H54 (cell line): ENCODE results near the gene GPATCH2.

ENCODE experiments used
- DNase-seq: peaks from one replicate; pipeline ENCODE4 v3.0.0; 2011; ENCODE audit warnings: low spot score, mixed read lengths; ENCODE audit not compliant: insufficient read length
- FAIRE-seq: peaks from 3 replicates; lab custom pipeline; 2011; peaks lifted over from hg19 to GRCh38; lab: Jason Lieb, UNC
- POLR2A ChIP-seq: IDR thresholded peaks from 2 replicates; pipeline ENCODE4 v1.6.1; 2011; ENCODE audit warnings: low read depth, mild to moderate bottlenecking, low read length

Gene GPATCH2

GRCh38 chr1:217630711-217631591 lies at the start of gene GPATCH2, which contains the start of gene SPATA17:
GPATCH2 (minus strand) TSS chr1:217631090; CDS start chr1:217630971, 119 bp downstream.
SPATA17 (plus strand) TSS chr1:217631344; CDS start chr1:217631379, 35 bp downstream.
- FAIRE-seq (peak; percentile 95), DNase-seq (peak; percentile 61)
- peak; percentile 71 for TF ChIP-seq POLR2A

DNA sequence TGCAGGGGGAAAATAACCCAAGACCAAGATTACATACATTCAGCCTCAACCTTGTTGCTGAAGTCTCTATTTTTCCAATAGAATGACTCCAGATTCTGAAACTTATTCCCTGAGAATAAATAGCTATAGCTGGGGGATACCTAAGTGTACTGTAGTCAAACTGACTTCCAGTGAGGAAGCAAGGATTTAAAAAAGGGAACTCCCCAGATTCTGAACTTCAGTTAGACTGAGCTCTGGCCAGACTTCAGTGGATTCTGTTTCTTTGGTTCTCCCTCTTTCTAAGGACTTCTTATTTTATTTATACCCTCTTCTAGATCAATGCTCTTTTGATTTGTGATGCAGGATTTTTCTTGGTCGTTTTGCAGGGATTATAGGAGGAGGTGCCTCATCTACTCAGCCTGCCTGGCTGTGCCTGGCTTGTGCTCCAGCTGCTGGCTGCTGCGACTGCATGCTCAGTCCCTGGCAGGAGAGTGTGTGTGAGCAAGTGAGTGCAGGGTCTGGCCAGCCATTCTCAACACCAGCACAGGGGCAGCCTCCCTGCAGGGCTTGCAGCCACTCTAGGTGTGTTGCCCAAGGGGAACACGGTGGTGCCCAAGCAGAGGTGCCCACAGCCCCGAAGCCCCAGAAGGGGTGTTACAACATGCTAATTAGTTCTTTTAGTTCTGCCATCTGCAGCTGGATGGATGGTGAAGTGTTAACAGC lies 43.3 kb upstream of the GPATCH2 start:
- FAIRE-seq = no peak
- TF ChIP-seq POLR2A = no peak
- DNase-seq = no peak

DNA sequence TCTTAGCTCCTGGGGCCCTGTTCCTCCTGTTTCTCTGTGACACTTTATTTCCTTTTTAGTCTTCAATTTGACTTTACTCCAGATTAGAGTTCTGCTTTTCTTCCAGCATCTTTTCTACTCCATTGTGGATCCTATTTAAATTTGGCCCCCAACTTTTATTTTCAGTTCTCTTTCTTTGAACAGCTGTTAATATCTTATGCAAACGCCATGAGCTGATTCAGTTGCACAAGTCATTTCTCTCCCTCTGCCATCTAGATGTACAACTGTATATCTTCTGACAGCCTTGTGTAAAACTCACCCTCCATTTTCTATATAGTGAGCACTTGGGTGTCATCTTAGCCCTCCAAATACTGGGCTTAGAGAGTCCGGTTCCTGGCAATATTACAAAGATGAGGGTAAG lies 42.5 kb upstream of the GPATCH2 start:
- DNase-seq (no peak), FAIRE-seq (no peak)

GRCh38 chr1:217668351-217668940 lies 37.6 kb upstream of the GPATCH2 start:
- TF ChIP-seq POLR2A = no peak
- FAIRE-seq (no peak), DNase-seq (no peak)

More for the DNA sequence above, 42.5 kb upstream of the GPATCH2 start:
- TF ChIP-seq POLR2A = no peak

GRCh38 chr1:217661407-217661806 lies 30.5 kb upstream of the GPATCH2 start:
- FAIRE-seq (no peak), DNase-seq (no peak)
- no peak for TF ChIP-seq POLR2A

GRCh38 chr1:217660353-217661062 lies 29.6 kb upstream of the GPATCH2 start:
- peak; percentile 98 for FAIRE-seq
- TF ChIP-seq POLR2A = no peak
- peak; percentile 15 for DNase-seq

DNA sequence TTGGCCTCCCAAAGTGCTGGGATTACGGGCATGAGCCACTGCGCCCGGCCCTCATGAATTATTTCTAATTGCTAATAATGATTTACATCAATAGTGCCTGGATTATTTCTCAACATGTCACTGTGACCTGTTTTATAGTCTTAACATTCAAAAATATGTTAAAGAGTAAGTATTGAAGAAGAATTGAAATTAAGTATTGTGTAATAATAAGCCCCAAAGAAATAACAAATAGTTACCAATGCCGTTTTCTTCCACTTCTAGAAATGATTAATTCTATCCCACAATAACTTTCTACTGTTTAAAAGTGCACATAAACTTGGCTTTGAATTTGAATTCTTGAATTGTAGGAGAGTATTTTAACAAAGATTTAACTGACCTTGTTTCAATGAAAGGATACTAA lies 19.8 kb upstream of the GPATCH2 start:
- no peak for TF ChIP-seq POLR2A
- FAIRE-seq = no peak
- DNase-seq = no peak

- no peak for TF ChIP-seq POLR2A
- FAIRE-seq (no peak), DNase-seq (no peak)
These were observed 16.9 kb upstream of the GPATCH2 start for GRCh38 chr1:217647791-217648190.

GRCh38 chr1:217642455-217642854 lies 11.6 kb upstream of the GPATCH2 start:
- TF ChIP-seq POLR2A = no peak

DNA sequence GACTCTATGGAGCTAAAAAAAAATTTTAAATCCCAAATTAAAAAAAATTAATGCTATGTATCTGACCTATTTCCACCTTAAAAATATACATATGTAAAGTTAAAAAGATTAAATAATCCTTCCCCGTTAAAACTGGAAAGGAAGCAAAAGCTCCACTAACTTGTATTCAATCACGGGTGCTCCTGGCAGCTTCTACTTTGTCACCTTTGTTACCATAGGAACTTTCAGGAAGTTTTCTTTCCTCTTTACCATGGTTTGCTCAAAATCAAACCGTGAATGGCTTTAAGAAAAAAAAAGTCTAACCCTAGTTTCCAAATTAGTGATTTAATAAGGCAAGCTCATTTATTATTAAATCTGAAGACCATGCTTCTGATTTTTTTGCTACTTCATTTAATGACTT lies 3.5 kb downstream of the GPATCH2 start:
- no peak for TF ChIP-seq POLR2A
- FAIRE-seq = no peak
- no peak for DNase-seq

More at GRCh38 chr1:217642455-217642854, 11.6 kb upstream of the GPATCH2 start:
- DNase-seq (no peak), FAIRE-seq (no peak)

DNA sequence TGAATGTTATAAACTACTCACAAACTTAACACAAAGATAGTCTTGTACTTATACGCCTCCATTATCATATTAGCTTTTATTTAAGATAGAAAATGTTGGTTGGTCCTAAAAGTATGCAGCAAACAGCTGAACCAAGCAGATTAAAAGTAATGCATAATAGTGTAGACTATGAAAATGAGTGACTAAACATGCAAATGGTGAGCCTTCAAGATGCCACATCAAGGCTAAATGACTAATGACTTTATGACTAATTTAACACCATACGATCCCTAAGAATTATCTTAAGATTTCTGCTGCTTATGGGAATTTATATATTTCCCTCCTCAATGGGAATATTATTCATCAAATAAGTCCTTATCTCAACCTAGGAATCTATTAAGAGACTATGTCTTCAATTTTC lies 4.6 kb downstream of the GPATCH2 start:
- DNase-seq (no peak), FAIRE-seq (no peak)
- no peak for TF ChIP-seq POLR2A

DNA sequence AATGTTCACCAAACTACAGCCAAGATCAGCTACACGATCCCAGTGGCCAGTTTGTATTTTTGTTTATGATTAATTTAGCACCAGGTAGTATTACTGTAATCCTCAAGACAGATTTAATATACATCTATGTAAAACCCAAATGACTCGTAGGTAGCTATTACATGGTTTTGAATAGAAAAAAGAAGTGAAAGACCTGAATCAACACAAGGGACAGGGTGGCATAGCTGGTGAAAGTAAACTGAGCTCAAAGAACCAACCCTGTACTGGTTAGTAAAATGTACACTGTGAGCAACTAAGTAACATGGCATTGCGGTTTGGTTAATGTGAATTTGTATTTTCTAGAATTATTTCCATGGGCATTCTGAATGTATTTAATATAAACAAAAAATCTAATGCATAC lies 8.8 kb downstream of the GPATCH2 start:
- FAIRE-seq = no peak
- no peak for DNase-seq
- no peak for TF ChIP-seq POLR2A

DNA sequence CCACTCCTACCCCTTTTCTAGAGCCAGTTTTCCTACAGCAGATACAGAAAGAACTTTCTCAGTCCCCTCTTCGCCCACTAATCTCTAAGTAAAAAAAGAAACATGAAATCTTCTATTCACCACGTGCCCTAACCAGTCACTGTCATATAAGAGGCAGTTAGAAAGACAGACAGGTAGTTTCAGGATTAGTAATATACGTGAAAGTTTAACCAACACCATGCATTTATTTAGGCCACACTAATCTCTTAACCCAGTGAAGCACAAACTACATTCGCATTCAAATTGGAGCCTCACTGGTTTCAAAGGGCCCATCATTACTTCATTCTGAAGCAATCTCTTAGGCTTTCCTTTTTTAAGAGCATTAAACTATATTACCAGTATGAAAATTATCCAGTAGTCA lies 10.1 kb downstream of the GPATCH2 start:
- DNase-seq = no peak
- FAIRE-seq = no peak
- TF ChIP-seq POLR2A = no peak
